ENCODE measurements around the gene ABO.

- TF ChIP-seq POLR2A (IDR thresholded peaks at IDR 0.05; ENCODE audit: low read depth, low read length) (no peak), POLR2AphosphoS5 (IDR thresholded peaks at IDR 0.05; ENCODE audit: low read length) (no peak), LARP7 (IDR thresholded peaks at IDR 0.05) (no peak), MXI1 (IDR thresholded peaks at IDR 0.05; ENCODE audit: low read depth, low read length) (no peak), EZH2 (IDR thresholded peaks at IDR 0.05; ENCODE audit: borderline replicate concordance, control insufficient read depth, low read depth, low read length) (no peak), HDGF (IDR thresholded peaks at IDR 0.05) (no peak), MYC (IDR thresholded peaks at IDR 0.05; ENCODE audit: insufficient read depth, insufficient read length, insufficient replicate concordance, low read length, severe bottlenecking) (no peak), E2F8 (IDR thresholded peaks at IDR 0.05; ENCODE audit: low read depth, partially characterized antibody) (no peak), SKIL (IDR thresholded peaks at IDR 0.05; ENCODE audit: low read depth, poor library complexity, severe bottlenecking) (no peak), POLR2AphosphoS2 (IDR thresholded peaks at IDR 0.05; ENCODE audit: low read depth, low read length) (no peak), PKNOX1 (IDR thresholded peaks at IDR 0.05) (no peak)
These were observed 30.7 kb upstream of the ABO start for GRCh38 chr9:133305731-133306130.

All from GM12878 (cell line).